ENCODE results near the gene SLC25A18.

Gene SLC25A18

GRCh38 chr22:17579535-17579981, 16.3 kb downstream of the SLC25A18 start:
- no peak for TF ChIP-seq CTCF (IDR thresholded peaks at IDR 0.05; ENCODE audit: control insufficient read depth, insufficient read depth, low read depth, low read length, missing control alignments)
- no peak overlapping the region for H3K4me3 ChIP-seq (ENCODE audit: control insufficient read depth, low read depth, low read length)
- no peak for DNase-seq (ENCODE audit: low read depth)

GRCh38 chr22:17580441-17581031, 17.2 kb downstream of the SLC25A18 start:
- H3K4me3 ChIP-seq (ENCODE audit: control insufficient read depth, low read depth, low read length): no peak overlapping the region
- no peak for DNase-seq (ENCODE audit: low read depth)
- TF ChIP-seq CTCF (IDR thresholded peaks at IDR 0.05; ENCODE audit: control insufficient read depth, insufficient read depth, low read depth, low read length, missing control alignments): no peak

GRCh38 chr22:17581056-17581455, 17.8 kb downstream of the SLC25A18 start:
- DNase-seq (ENCODE audit: low read depth): no peak
- no peak for TF ChIP-seq CTCF (IDR thresholded peaks at IDR 0.05; ENCODE audit: control insufficient read depth, insufficient read depth, low read depth, low read length, missing control alignments)
- H3K4me3 ChIP-seq (ENCODE audit: control insufficient read depth, low read depth, low read length): no peak overlapping the region

DNA sequence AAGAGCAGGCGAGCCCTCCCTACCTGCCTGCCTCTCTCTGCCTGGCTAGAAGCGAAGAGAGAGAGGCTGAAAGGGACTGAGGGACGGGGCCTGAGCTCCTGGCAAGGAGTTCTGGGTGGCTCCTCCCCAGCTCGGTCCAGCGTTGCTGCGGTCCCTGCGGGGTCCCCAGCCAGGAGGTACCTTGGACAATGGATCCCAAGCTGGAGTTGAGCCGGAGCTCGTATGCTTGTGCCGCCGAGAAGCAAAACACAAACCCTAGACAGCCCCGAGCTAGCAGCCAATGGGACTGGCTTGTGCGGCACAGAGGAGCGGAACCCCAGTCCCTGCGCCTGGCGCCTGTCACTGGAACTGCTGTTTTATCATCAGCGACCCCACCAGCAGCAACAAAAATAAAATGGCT, 18.3 kb downstream of the SLC25A18 start:
- no peak for TF ChIP-seq CTCF (IDR thresholded peaks at IDR 0.05; ENCODE audit: control insufficient read depth, insufficient read depth, low read depth, low read length, missing control alignments)
- no peak overlapping the region for H3K4me3 ChIP-seq (ENCODE audit: control insufficient read depth, low read depth, low read length)
- no peak for DNase-seq (ENCODE audit: low read depth)

DNA sequence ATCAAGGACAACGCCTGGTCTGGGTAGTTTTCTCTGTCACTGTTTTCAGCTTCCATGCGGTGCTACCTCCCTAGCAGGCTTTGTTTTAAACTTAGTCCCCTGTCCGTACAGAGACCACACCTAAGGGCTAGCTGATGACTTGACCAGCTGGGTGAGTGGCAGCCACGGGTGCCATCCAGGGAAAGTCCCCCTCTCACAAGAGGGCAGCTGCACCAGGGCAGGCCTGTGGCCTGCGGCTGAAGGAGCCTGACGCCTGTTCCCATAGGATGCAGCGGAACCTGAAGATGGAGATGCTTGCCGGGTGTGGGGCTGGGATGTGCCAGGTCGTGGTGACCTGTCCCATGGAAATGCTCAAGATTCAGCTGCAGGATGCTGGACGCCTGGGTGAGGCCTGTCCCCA, 19.9 kb downstream of the SLC25A18 start:
- no peak for DNase-seq (ENCODE audit: low read depth)
- no peak overlapping the region for H3K4me3 ChIP-seq (ENCODE audit: control insufficient read depth, low read depth, low read length)
- no peak for TF ChIP-seq CTCF (IDR thresholded peaks at IDR 0.05; ENCODE audit: control insufficient read depth, insufficient read depth, low read depth, low read length, missing control alignments)

GRCh38 chr22:17586831-17587440, 23.6 kb downstream of the SLC25A18 start:
- no peak overlapping the region for H3K4me3 ChIP-seq (ENCODE audit: control insufficient read depth, low read depth, low read length)
- TF ChIP-seq CTCF (IDR thresholded peaks at IDR 0.05; ENCODE audit: control insufficient read depth, insufficient read depth, low read depth, low read length, missing control alignments): no peak
- DNase-seq (ENCODE audit: low read depth): no peak

All from AG09309 (cell line).